Measurements from ENCODE around the gene KDM4E.

GRCh38 chr11:95014184-95014821 is 10.8 kb upstream of the KDM4E start:
- TF ChIP-seq TAF1 (IDR thresholded peaks at IDR 0.05; ENCODE audit: borderline replicate concordance, low read depth, low read length) (no peak), POLR2A (IDR thresholded peaks at IDR 0.05; ENCODE audit: low read depth, low read length) (no peak), POLR2AphosphoS5 (IDR thresholded peaks at IDR 0.05; ENCODE audit: low read depth, low read length) (no peak)

Measured in GM12892 (cell line).